Measurements from ENCODE around the gene JOSD1. TPM values are rescaled to one million over a fixed set of nuclear protein-coding genes. Genes with fewer than 3 reads are reported as not detected.
A peak's percentile ranks its signal among the peaks of the same experiment; 100 is the strongest.

The JOSD1 gene
- total and polyA plus RNA-seq, 5 donors from 2014 or later: 8.7 to 205 (median 11.1) TPM

- Histone ChIP-seq H3K4me1 (ENCODE audit: control insufficient read depth, insufficient read depth, low read length, poor library complexity, severe bottlenecking) (no peaks in the 10 kb centered on the region), H3K4me3 (ENCODE audit: low read depth, low read length) (no peak overlapping the region), H3K27me3 (ENCODE audit: control insufficient read depth, insufficient read depth, low read length) (no peaks in the 10 kb centered on the region), H3K36me3 (ENCODE audit: control insufficient read depth, insufficient read depth, low read length) (peaks cover 91% of the 10 kb centered on the region), H3K9me3 (ENCODE audit: control insufficient read depth in 2 of 2, low read length in 2 of 2) (no peaks in the 10 kb centered on the region), H3K27ac (ENCODE audit: insufficient read depth, low read length, poor library complexity, severe bottlenecking) (no peak overlapping the region)
- Mint-ChIP-seq H3K4me1 (peaks cover 7 to 13% (median 12%) of the 10 kb centered on the region in 4 donors), H3K9me3 (no peaks in the 10 kb centered on the region), H3K27me3 (no peaks in the 10 kb centered on the region), H3K36me3 (peaks cover 62% of the 10 kb centered on the region), H3K27ac (peak overlapping the region in 1 of 3 donors; percentile 84), H3K4me3 (no peak overlapping the region)
- ATAC-seq (ENCODE audit: low read depth in 2 of 2) (no peak), DNase-seq (no peak)
These were observed 25.3 kb upstream of the JOSD1 start for GRCh38 chr22:38725900-38726655.

GRCh38 chr22:38724926-38725571, 24.3 kb upstream of the JOSD1 start:
- no peaks in the 10 kb centered on the region for H3K9me3 ChIP-seq (ENCODE audit: control insufficient read depth in 2 of 2, low read length in 2 of 2)
- H3K4me3 ChIP-seq (ENCODE audit: low read depth, low read length): no peak overlapping the region
- Mint-ChIP-seq H3K27ac (peak overlapping the region in 2 of 3 donors; percentile 74 to 84), H3K4me1 (peaks cover 7 to 13% (median 12%) of the 10 kb centered on the region in 4 donors), H3K36me3 (peaks cover 51% of the 10 kb centered on the region), H3K9me3 (no peaks in the 10 kb centered on the region), H3K4me3 (peak overlapping the region in 2 of 4 donors; percentile 56 to 61), H3K27me3 (no peaks in the 10 kb centered on the region)
- H3K4me1 ChIP-seq (ENCODE audit: control insufficient read depth, insufficient read depth, low read length, poor library complexity, severe bottlenecking): no peaks in the 10 kb centered on the region
- peaks cover 95% of the 10 kb centered on the region for H3K36me3 ChIP-seq (ENCODE audit: control insufficient read depth, insufficient read depth, low read length)
- no peak overlapping the region for H3K27ac ChIP-seq (ENCODE audit: insufficient read depth, low read length, poor library complexity, severe bottlenecking)
- H3K27me3 ChIP-seq (ENCODE audit: control insufficient read depth, insufficient read depth, low read length): no peaks in the 10 kb centered on the region
- ATAC-seq (ENCODE audit: low read depth in 2 of 2) (peak; percentile 67 to 79), DNase-seq (peak in 2 of 3 donors; percentile 57 to 63)

GRCh38 chr22:38724176-38724575, 23.4 kb upstream of the JOSD1 start:
- H3K9me3 ChIP-seq (ENCODE audit: control insufficient read depth in 2 of 2, low read length in 2 of 2): no peaks in the 10 kb centered on the region
- Mint-ChIP-seq H3K4me3 (no peak overlapping the region), H3K27me3 (no peaks in the 10 kb centered on the region), H3K27ac (peak overlapping the region in 1 of 3 donors; percentile 41), H3K9me3 (no peaks in the 10 kb centered on the region), H3K36me3 (peaks cover 48% of the 10 kb centered on the region), H3K4me1 (peaks cover 7 to 17% (median 11%) of the 10 kb centered on the region in 4 donors)
- DNase-seq: no peak
- H3K27ac ChIP-seq (ENCODE audit: insufficient read depth, low read length, poor library complexity, severe bottlenecking): no peak overlapping the region
- H3K4me1 ChIP-seq (ENCODE audit: control insufficient read depth, insufficient read depth, low read length, poor library complexity, severe bottlenecking): no peaks in the 10 kb centered on the region
- H3K36me3 ChIP-seq (ENCODE audit: control insufficient read depth, insufficient read depth, low read length): peaks cover 91% of the 10 kb centered on the region
- H3K4me3 ChIP-seq (ENCODE audit: low read depth, low read length): no peak overlapping the region
- no peak for ATAC-seq (ENCODE audit: low read depth in 2 of 2)
- H3K27me3 ChIP-seq (ENCODE audit: control insufficient read depth, insufficient read depth, low read length): no peaks in the 10 kb centered on the region

GRCh38 chr22:38721551-38721950, 20.8 kb upstream of the JOSD1 start:
- H3K36me3 Mint-ChIP-seq: peaks cover 58% of the 10 kb centered on the region
- H3K4me3 ChIP-seq (ENCODE audit: low read depth, low read length): no peak overlapping the region
- no peaks in the 10 kb centered on the region for H3K27me3 ChIP-seq (ENCODE audit: control insufficient read depth, insufficient read depth, low read length)
- H3K9me3 Mint-ChIP-seq: no peaks in the 10 kb centered on the region
- no peak overlapping the region for H3K27ac ChIP-seq (ENCODE audit: insufficient read depth, low read length, poor library complexity, severe bottlenecking)
- no peaks in the 10 kb centered on the region for H3K4me1 ChIP-seq (ENCODE audit: control insufficient read depth, insufficient read depth, low read length, poor library complexity, severe bottlenecking)
- H3K4me1 Mint-ChIP-seq: peaks cover 7 to 22% (median 16%) of the 10 kb centered on the region in 4 donors
- DNase-seq (no peak), ATAC-seq (ENCODE audit: low read depth in 2 of 2) (no peak)
- no peaks in the 10 kb centered on the region for H3K27me3 Mint-ChIP-seq
- H3K27ac Mint-ChIP-seq: peak overlapping the region in 2 of 3 donors; percentile 36 to 65
- H3K36me3 ChIP-seq (ENCODE audit: control insufficient read depth, insufficient read depth, low read length): peaks cover 89% of the 10 kb centered on the region
- H3K9me3 ChIP-seq (ENCODE audit: control insufficient read depth in 2 of 2, low read length in 2 of 2): no peaks in the 10 kb centered on the region
- peak overlapping the region in 1 of 4 donors; percentile 63 for H3K4me3 Mint-ChIP-seq

GRCh38 chr22:38720350-38720749, 19.6 kb upstream of the JOSD1 start:
- Histone ChIP-seq H3K4me1 (ENCODE audit: control insufficient read depth, insufficient read depth, low read length, poor library complexity, severe bottlenecking) (no peaks in the 10 kb centered on the region), H3K27ac (ENCODE audit: insufficient read depth, low read length, poor library complexity, severe bottlenecking) (no peak overlapping the region), H3K36me3 (ENCODE audit: control insufficient read depth, insufficient read depth, low read length) (peaks cover 89% of the 10 kb centered on the region), H3K27me3 (ENCODE audit: control insufficient read depth, insufficient read depth, low read length) (no peaks in the 10 kb centered on the region), H3K9me3 (ENCODE audit: control insufficient read depth in 2 of 2, low read length in 2 of 2) (no peaks in the 10 kb centered on the region), H3K4me3 (ENCODE audit: low read depth, low read length) (no peak overlapping the region)
- H3K4me3 Mint-ChIP-seq: no peak overlapping the region
- peaks cover 7 to 17% (median 16%) of the 10 kb centered on the region in 4 donors for H3K4me1 Mint-ChIP-seq
- ATAC-seq (ENCODE audit: low read depth in 2 of 2) (no peak), DNase-seq (no peak)
- no peaks in the 10 kb centered on the region for H3K27me3 Mint-ChIP-seq
- peaks cover 51% of the 10 kb centered on the region for H3K36me3 Mint-ChIP-seq
- no peak overlapping the region for H3K27ac Mint-ChIP-seq
- no peaks in the 10 kb centered on the region for H3K9me3 Mint-ChIP-seq

- Mint-ChIP-seq H3K4me1 (peaks cover 8 to 21% (median 20%) of the 10 kb centered on the region in 4 donors), H3K9me3 (no peaks in the 10 kb centered on the region), H3K4me3 (no peak overlapping the region), H3K27me3 (no peaks in the 10 kb centered on the region), H3K36me3 (peaks cover 52% of the 10 kb centered on the region), H3K27ac (peak overlapping the region in 1 of 3 donors; percentile 36)
- H3K4me3 ChIP-seq (ENCODE audit: low read depth, low read length): no peak overlapping the region
- H3K27ac ChIP-seq (ENCODE audit: insufficient read depth, low read length, poor library complexity, severe bottlenecking): no peak overlapping the region
- peaks cover 84% of the 10 kb centered on the region for H3K36me3 ChIP-seq (ENCODE audit: control insufficient read depth, insufficient read depth, low read length)
- no peaks in the 10 kb centered on the region for H3K9me3 ChIP-seq (ENCODE audit: control insufficient read depth in 2 of 2, low read length in 2 of 2)
- H3K4me1 ChIP-seq (ENCODE audit: control insufficient read depth, insufficient read depth, low read length, poor library complexity, severe bottlenecking): no peaks in the 10 kb centered on the region
- no peak for DNase-seq
- no peak for ATAC-seq (ENCODE audit: low read depth in 2 of 2)
- no peaks in the 10 kb centered on the region for H3K27me3 ChIP-seq (ENCODE audit: control insufficient read depth, insufficient read depth, low read length)
These were observed 18.5 kb upstream of the JOSD1 start for GRCh38 chr22:38719196-38719595.

GRCh38 chr22:38718414-38718813, 17.7 kb upstream of the JOSD1 start:
- Mint-ChIP-seq H3K27ac (peak overlapping the region in 2 of 3 donors; percentile 6 to 7), H3K27me3 (no peaks in the 10 kb centered on the region), H3K4me3 (no peak overlapping the region), H3K36me3 (peaks cover 51% of the 10 kb centered on the region), H3K4me1 (peaks cover 11 to 29% (median 26%) of the 10 kb centered on the region in 4 donors), H3K9me3 (peaks cover 0 to 2% (median 0%) of the 10 kb centered on the region in 7 donors)
- no peak overlapping the region for H3K4me3 ChIP-seq (ENCODE audit: low read depth, low read length)
- H3K27ac ChIP-seq (ENCODE audit: insufficient read depth, low read length, poor library complexity, severe bottlenecking): no peak overlapping the region
- no peaks in the 10 kb centered on the region for H3K9me3 ChIP-seq (ENCODE audit: control insufficient read depth in 2 of 2, low read length in 2 of 2)
- ATAC-seq (ENCODE audit: low read depth in 2 of 2) (no peak), DNase-seq (no peak)
- H3K27me3 ChIP-seq (ENCODE audit: control insufficient read depth, insufficient read depth, low read length): no peaks in the 10 kb centered on the region
- peaks cover 4% of the 10 kb centered on the region for H3K4me1 ChIP-seq (ENCODE audit: control insufficient read depth, insufficient read depth, low read length, poor library complexity, severe bottlenecking)
- peaks cover 77% of the 10 kb centered on the region for H3K36me3 ChIP-seq (ENCODE audit: control insufficient read depth, insufficient read depth, low read length)

Data from CD4-positive, CD25-positive, alpha-beta regulatory T cell (primary cell).